CD4-positive, alpha-beta T cell treated with Interleukin-17A for 4 hours (primary cell): ENCODE measurements around the gene AGPS.

Experiments used
- DNase-seq: peaks from one replicate; pipeline ENCODE4 v3.0.0-alpha.2; 2020; ENCODE audit warnings: mixed read lengths

AGPS gene

DNA sequence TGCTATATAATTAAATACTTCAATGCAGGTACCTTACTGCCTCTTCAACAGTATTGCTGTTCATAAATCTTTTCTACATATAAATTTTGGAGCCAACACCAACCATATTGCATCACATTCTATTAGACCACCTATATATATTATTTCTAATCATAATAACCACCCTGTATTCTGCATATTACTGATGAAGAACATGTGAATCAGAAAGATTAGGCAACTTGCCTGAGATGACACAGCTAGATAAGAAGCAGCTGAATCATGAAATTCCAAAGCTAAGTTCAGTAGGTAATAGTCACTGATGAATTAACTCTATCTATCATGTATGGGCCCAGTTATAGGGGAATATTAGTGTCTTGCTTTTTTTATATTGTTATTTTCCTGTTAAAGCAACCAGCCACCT lies 161.8 kb downstream of the AGPS start:
- no peak for DNase-seq

DNA sequence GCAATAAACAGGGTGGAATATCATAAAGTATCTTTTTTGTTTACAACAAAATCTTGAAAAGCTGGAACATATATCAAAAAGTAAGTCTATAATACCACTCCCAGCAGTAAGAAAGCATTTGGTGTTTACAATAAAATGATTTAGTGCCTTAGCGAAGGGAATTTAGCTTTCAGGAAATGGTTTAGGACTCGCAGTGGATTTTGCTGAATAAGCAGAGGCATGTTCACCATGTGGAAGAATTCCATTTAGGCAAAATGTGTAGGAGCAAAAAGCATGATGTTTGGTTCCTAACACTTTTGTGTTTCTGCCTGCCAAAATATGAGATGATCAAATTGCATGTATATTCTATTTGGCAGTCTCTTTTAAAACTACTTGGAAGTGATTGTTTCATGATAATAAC lies 163.6 kb downstream of the AGPS start:
- DNase-seq = no peak

DNA sequence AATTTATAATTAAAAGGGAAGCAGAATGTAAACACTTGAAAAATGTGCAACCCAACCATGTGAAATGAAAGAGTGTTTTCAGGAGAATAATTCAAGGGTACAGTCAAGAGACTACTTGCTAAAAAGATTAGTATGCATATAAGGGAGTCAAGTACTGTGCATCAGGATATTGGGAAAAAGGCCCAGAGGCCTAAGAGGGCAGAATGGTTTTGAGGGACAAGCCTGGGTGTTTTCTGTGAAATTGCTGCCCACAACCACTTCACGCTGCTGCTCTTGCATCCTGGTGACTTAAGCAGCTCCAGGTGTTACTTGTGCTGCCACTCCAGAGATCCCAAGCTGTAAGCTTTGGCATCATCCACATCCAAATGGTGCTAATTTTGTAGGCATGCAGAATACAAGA lies 165.2 kb downstream of the AGPS start:
- no peak for DNase-seq

DNA sequence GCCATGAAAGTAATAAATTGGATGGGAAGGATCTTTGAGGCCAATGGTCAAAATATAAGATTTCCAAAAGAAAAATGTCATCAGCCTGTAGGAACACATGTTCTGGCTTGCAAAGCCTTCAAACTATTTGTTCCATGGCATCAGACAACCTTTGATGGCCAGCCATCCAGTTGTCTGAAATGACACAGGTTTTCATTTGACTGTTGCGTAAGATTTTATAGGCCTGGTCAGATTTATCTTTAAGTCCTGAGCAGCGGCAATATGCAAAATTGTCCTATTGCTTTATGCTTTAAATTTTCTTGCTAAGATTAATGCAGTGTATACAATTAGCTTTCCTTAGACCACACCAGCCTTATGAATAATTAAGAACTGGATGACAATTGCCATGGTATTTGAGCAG lies 167.1 kb downstream of the AGPS start:
- DNase-seq = no peak

DNA sequence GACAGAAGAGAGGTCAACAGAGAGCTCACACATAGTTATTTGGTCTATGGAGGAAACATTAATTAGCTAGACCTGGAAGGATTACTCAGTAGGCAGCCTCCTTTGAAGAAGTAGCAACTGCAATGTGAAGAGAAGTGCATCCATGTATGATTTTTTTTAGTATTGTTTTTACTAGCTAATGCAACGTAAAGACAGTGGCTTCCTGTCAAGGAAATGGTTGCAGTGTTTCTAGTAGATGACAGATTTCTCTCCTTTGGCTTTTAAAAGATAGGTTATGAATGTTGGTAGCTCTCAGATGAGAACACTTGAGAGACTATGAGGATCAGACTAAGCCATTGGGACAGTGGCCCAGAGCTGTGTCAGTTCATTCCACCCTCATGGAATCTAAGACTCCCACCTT lies 175.8 kb downstream of the AGPS start:
- no peak for DNase-seq

DNA sequence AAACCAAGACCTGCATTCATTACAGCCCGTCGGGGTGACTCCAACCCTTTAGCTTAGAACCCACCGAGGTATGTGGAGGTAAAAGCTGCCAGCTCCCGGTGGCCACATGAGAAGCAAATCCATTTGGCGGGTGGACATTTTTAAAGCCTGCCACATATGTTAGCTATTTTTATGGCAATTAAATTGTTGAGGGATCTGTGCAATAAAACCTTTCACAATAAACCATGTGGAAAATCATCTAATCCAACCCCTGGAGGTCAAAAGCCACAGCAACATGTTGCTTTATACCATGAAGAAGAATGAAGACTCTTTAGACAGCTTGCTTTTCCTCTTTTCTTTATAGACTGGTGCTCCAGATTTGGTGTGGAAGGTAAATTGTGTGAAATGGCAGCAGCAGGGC lies 176.3 kb downstream of the AGPS start:
- no peak for DNase-seq

DNA sequence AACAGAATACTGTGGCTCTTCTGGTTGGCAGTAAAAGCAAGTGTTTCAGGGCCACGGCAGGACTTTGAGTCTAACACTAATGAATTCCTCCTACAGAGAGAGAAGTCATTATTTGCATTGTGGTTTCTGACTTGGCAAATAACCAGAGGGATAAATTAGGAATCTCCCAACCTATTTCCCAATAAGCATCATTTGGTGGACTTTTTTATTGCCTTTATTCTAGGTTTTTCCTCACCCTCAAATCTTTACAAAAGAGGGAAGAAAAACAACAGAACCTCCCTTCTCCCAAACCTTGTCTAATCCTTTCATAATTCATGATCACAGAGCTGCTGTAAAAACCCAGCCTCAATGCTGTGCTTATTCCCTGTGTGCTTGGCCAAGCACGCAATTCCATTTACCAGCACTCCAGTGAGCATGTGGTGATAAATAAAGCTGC lies 179.7 kb downstream of the AGPS start:
- no peak for DNase-seq

DNA sequence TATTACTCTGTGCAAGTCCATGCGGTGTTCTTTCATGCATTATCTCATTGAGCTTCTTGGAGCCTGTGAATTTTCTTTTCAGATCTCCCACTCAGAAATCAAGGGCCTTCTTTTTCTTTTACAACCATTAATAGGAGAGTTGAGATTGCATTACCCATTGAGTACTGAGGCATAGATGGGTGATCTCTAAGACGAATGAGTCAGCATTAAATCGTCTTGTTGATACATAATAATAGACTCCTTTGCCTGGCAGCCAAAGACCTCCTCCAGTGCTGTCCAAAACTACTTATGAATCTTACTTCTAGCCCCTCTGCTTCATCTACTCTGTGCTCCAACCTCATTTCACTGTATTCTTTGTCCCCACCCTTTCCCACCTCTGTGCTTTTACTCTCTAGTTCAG lies 180.5 kb downstream of the AGPS start:
- no peak for DNase-seq

DNA sequence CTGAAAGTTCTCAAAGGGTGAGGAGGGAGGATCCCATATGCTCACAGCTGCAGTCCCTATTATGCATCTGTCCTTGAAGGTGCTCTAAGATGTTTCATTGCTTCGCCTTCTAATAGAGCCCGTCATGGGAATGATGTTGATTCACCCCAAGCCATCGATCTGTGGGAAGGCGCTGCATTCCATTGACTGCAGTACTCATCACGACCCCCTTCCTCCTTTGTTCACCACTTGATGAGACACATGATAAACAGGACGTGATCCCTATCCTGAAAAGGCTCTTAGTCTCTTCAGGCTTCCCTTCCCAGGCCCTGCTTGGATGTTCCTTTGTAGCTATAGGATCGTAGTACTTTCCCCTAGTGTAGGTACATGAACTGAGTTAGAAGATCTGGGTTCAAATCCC lies 181.8 kb downstream of the AGPS start:
- no peak for DNase-seq

DNA sequence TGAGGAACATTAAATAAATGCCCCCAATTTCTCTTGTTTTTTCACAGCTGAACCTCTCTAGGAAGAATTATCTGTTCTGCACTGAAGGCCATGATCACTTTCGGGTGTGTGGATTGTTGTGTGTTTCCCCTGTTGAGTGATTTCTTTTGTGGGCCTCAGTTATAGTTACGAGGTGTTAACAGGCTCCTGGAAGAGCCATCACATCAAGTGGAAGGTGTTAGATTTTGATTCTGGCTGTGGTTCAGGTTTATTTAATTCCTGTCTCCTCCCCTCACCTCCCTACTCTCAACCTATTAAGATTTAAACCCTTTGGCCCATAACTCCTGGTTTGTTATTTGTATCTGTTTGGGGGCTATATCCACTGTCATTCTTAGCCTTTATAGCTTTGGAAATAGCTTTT lies 182.8 kb downstream of the AGPS start:
- no peak for DNase-seq

DNA sequence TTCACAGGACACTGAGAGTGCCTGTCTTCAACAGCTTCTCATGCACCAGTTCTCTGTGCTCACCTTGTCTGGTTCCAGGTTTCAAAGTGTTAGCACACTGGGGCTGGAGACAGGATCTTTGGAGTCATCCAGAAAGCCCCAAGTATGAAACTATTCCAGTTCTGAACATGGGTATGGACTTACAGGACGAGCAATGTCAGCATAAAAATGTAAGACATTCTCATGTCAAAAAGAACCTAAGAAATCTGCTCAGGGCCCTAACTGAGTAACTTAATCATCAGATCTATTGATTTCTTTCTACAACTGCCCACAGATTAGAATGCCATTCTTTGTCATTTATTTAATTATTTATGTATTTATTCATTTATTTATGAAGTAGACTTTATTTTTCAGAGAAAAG lies 184.5 kb downstream of the AGPS start:
- no peak for DNase-seq

DNA sequence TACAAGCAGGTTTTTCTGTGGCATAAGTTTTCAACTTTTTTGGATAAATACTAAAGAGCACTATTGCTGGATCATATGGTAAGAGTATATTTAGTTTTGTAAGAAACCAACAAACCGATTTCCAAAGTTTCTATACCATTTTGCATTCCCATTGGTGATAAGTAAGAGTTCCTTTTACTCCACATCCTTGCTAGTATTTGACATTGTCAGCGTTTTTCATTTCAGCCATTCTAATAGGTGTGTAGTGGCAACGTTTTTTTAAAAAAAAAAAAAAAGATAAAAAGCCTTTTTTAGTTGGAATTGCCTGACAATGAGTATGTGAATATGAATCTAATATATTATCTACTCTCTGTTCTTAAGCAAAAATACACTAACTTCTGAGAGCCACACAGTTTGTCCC lies 185.9 kb downstream of the AGPS start:
- DNase-seq = no peak

DNA sequence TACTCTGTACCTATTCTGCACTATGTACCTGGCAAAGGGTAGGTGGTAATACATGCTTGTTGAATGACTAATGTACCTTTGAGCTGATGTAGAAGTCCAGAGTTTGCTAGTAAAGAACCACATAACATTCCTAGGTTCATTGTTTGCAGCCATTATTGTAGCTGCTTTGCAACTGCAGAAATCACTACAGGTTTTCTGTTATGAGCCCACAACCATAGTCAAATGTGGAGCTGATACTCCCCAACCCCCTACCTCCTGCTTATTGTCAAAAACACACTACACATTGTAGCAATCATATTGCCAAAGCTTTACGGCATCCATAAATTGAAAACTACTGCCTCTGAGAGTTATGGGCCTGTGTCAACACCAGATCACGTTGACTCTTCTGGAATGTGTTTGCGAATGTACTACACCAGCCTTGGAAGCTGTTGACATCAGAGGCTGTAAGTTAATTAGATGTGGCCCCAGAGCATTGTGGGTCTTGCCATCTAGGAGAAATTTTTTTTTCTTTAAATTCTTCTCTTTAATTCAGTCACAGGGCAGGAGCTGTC lies 187.0 kb downstream of the AGPS start:
- DNase-seq = no peak

DNA sequence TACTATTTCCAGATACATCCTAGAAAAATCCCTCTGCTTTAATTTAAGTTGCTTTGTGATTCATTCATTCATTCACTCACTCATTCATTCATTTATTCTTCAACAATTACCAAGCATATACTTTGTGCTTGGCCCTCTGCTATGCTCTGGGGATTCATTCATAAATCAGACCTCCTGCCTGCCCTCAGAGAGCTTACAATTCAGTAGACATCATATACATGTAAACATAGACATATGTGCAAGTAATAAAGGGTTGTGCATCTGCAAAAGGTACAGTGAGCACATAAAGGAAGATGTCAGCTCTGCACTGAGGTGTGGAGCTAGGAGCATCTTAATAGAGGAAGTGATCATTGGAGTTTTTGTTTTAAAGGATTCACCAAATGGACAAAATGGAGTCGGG lies 189.4 kb downstream of the AGPS start:
- no peak for DNase-seq

DNA sequence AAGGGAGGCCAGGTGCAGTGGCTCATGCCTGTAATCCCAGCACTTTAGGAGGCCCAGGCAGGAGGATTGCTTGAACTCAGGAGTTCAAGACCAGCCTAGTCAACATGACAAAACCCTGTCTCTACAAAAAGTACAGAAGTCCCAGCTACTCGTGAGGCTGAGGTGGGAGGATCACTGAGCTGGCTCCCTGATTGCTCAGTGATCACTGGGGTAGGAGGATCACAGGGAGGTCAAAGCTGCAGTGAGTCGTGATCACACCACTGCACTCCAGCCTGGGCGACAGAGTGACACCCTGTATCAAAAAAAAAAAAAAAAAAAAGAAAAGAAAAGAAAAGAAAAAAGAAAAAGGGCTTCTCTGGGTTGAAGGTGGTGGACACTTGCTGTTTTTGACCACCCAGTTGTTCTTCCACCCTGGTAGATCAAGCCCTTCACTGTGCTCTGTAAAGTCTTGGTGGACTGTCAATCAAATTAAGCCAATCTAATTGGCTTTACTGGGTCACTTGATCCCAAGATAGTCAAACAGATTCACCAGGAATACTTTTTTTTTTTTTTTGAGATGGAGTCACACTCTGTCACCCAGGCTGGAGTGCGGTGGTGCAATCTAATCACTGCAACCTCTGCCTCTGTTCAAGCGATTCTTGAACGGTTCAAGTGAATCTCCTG lies 191.6 kb downstream of the AGPS start:
- no peak for DNase-seq

DNA sequence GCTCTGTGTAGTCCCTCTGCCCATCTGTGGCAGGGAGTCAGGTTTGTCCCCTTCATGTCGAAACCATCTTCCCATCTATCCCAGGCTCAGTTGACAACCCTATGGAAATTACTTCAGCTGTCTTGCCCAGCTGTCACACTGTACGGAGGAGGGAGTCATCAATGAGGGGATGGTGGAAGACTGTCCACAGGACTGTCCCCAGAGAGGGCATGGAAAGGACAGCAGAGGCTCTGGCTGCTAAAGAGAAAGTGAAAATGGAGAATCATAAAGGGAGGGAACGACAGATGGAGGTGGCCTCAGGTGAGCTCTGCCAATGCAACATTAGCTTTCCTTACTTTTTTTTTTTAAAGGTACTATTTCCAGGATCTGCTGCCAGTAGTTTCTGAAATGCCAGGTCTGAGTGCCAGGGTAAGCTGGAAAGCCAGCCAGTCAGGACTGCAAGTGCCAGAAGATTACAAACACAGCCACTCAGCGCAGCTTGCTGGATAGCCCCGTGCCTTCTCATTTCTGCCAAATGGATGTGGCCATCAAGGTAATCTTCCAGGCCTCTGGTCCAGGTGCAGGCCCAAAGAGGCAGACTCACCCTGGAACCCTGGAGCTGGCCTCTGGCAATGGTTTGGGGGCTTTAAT lies 192.8 kb downstream of the AGPS start:
- no peak for DNase-seq

DNA sequence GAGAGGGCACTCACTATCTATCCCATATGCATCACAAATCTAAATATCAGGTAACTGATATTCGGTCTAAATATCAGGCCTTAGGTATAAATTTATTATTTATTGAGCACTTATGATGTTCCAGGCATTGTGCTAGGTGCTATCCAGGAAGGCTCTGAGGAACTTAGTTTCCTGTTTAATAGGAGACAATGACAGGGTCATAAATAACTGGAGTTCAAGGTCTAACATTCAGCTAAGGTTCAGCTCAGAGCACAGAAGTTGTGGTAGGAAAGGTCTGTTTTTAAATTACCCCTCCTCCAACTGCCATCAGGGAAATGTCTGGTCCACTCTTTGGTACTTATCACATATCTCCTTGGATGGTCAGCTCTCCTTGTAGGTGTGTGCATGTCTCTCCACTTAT lies 193.6 kb downstream of the AGPS start:
- DNase-seq = no peak

DNA sequence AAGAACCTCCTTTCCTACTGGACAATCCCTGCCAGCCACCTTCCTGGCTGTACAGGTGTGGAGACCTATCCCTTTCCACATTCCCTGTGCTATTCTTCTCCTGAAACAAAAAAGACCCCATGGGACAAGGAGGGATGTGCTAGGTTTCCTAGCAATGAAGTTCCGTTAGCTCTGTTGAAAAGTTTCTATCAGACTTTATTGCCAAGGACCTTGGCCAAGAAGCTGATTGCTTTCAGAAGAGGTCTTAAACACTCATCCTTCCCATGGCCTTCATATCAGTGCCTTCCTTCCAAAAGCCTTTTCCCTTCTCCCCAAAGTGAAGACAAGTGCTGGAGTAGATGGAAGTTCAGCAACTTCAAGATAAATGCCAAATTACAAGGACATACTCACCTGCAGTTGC lies 194.8 kb downstream of the AGPS start:
- no peak for DNase-seq

DNA sequence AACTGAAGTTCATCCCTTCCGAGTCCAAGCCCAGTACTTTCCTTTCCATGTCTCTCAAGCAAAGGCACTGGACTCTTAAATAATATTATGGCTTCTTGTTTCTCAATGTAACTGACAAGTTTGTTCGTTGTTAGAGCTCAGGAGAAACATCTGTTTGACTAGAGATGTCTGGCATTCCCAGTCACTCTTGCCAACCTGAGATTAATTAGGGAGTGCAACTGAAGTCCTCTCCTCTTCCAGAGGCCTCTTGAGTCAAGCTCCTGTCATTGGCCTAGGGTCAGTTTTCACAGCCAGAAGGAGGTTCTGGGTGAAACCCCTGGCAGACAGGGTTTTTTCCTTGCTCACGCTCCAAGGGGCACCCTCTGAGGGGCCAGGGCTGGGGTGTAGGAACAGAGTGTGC lies 196.1 kb downstream of the AGPS start:
- no peak for DNase-seq

DNA sequence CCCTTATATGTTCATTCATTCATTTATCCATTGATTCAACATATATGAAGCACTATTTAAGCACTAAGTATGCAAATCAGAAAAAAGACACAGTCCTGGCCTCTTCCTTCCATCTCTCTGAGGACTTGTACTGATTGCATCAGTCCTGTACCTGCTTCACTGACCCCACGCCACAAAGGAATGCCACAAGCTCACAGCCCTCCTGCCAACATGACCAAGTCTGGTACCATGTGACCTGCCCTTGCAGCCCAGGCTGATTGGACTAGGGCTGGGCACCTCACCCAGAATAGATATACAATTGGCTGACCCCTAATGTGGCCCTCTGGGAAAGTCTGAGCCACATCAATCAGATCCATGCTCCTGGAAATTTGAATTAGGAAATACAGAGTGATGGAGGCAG lies 196.6 kb downstream of the AGPS start:
- DNase-seq = no peak

DNA sequence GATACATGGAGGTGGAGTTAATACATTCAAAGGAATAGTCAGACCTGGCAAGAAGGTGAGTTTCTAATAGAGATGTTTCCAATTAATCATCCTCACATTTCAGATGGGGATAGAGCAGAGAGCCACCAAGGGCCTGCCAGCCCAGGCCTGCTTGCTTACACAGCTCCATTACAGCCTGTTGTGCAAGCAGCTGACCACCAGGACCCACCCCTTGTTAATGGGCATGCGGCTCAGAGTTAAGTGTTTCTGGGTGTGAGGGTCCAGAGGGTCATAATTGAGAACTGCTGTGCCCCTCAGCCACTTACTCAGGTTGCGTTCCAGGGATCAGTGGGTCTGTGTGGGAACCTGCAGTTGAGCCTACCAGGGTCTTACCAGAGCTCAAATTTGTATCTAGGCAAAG lies 199.8 kb downstream of the AGPS start:
- DNase-seq = no peak

DNA sequence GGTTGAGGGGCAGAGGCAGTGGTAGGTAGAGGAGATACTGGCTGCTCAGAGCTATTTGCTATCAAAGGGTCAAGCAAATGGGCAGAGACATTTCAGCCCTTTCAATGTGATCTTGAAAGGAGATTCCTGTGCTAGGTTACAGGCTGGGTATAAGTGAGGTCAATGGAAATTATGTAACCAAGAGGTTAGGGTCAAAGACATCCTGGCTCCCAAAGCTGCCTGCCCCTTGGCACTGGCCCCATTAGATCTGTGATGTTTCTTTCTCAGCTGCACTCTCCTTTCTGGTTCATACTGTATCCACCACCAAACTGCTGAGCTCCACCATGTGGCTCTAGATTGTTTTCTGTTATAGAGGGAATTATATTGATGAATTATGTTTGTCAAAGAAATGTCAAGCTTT lies 200.4 kb downstream of the AGPS start:
- DNase-seq = no peak

DNA sequence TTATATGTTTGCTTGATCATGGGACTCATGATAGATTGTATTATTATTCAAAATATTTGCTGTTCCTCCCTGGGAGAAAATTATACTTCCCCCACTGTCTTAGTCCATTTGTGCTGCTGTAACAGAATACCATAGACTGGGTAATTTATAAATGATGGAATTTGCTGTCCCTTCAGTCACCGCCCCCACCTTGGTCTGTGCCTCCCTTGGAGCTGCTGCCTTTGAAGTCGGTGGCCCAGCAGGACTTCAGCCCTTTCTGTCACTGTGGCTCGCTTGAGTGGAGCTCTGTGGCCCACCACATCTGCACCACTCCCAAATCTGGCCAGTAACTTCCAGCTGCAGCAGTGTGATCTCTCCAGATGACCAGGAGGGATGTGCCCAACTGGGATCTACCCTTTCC lies 200.8 kb downstream of the AGPS start:
- DNase-seq = no peak
